ENCODE data around the gene CFAP20DC.

- TF ChIP-seq CTCF (IDR thresholded peaks at IDR 0.05) (no peak), POLR2A (IDR thresholded peaks at IDR 0.05) (no peak), POLR2AphosphoS5 (IDR thresholded peaks at IDR 0.05) (no peak), EP300 (IDR thresholded peaks at IDR 0.05) (no peak)
Measured at GRCh38 chr3:58857402-58857801, 192.4 kb downstream of the CFAP20DC start.

All from gastroesophageal sphincter (tissue), 3 donors.